IMR-90 (cell line): ENCODE results near the gene SALL4. TPM values are rescaled to one million over a fixed set of nuclear protein-coding genes. Genes with fewer than 3 reads are reported as not detected.

ENCODE experiments used
- ATAC-seq: fragments of 200-7000 bp; cut with Tn5 transposase; 2 replicates; pipeline ENCODE4 v1.9.1; 2020; ENCODE audit warnings: low read depth, mild to moderate bottlenecking, moderate library complexity
- BruUV-seq: library from RNA; stranded (reverse); fragments of 400-500 nt; replicated peaks from 2 replicates; lab custom pipeline; 2021; lab: Mats Ljungman, UMichigan
- CTCF ChIA-PET: fragments of 300-600 bp; formaldehyde crosslinking; extraction: SDS; loops from one replicate; lab custom pipeline; 2021; ENCODE audit warnings: antibody characterized with exemption; lab: Yijun Ruan, JAX
- POLR2A ChIA-PET: fragments of 300-600 bp; sonication (Branson Sonifier 250); formaldehyde crosslinking; loops from one replicate; lab custom pipeline; 2022; ENCODE audit warnings: antibody characterized with exemption; ENCODE audit not compliant: unreplicated experiment; lab: Charles Lee
- DNase-seq: peaks from one replicate; pipeline ENCODE4 v3.0.0; 2013
- H2AFZ ChIP-seq: replicated peaks from 2 replicates; pipeline ENCODE3; 2013; ENCODE audit warnings: low read length, mild to moderate bottlenecking; ENCODE audit not compliant: poor library complexity
- H2AK5ac ChIP-seq: 2 replicates; pipeline ENCODE4 v1.6.1; 2013; ENCODE audit warnings: low read depth, low read length, inconsistent platforms
- H2AK9ac ChIP-seq: replicated peaks from 2 replicates; pipeline ENCODE3; 2013; ENCODE audit warnings: mild to moderate bottlenecking, low read depth, low read length, moderate library complexity; ENCODE audit not compliant: poor library complexity
- H2BK120ac ChIP-seq: 2 replicates; pipeline ENCODE4 v1.6.1; 2013; ENCODE audit warnings: low read depth, low read length, inconsistent platforms
- H2BK15ac ChIP-seq: 3 replicates; pipeline ENCODE4 v1.6.1; 2013; ENCODE audit warnings: low read depth, low read length, inconsistent platforms
- H2BK20ac ChIP-seq: 2 replicates; pipeline ENCODE4 v1.6.1; 2013; ENCODE audit warnings: low read depth, mild to moderate bottlenecking, inconsistent platforms, low read length, moderate library complexity
- H2BK5ac ChIP-seq: 2 replicates; pipeline ENCODE4 v1.6.1; 2013; ENCODE audit warnings: mild to moderate bottlenecking, low read depth, low read length, inconsistent platforms; ENCODE audit not compliant: poor library complexity, severe bottlenecking
- H3K14ac ChIP-seq: replicated peaks from 2 replicates; pipeline ENCODE4 v1.6.1; 2013; ENCODE audit warnings: low read depth, low read length, inconsistent platforms
- H3K18ac ChIP-seq: 2 replicates; pipeline ENCODE4 v1.6.1; 2013; ENCODE audit warnings: low read depth, low read length, control low read depth
- H3K23ac ChIP-seq: 2 replicates; pipeline ENCODE4 v1.6.1; 2013; ENCODE audit warnings: low read depth, low read length, inconsistent platforms
- H3K27ac ChIP-seq: 2 replicates; pipeline ENCODE4 v1.5.1; 2013; ENCODE audit warnings: mild to moderate bottlenecking, control low read depth, low read length; ENCODE audit not compliant: insufficient read depth
- H3K27me3 ChIP-seq: 2 replicates; pipeline ENCODE4 v1.6.1; 2013; ENCODE audit warnings: low read length; ENCODE audit not compliant: control insufficient read depth, insufficient read depth
- H3K36me3 ChIP-seq: 2 replicates; pipeline ENCODE4 v1.6.1; 2013; ENCODE audit warnings: low read length, mixed read lengths; ENCODE audit not compliant: control insufficient read depth, insufficient read depth
- H3K4ac ChIP-seq: 2 replicates; pipeline ENCODE4 v1.6.1; 2013; ENCODE audit warnings: low read depth, low read length, inconsistent platforms
- H3K4me1 ChIP-seq: 2 replicates; pipeline ENCODE4 v1.6.1; 2013; ENCODE audit warnings: low read length, mixed read lengths; ENCODE audit not compliant: control insufficient read depth, insufficient read depth
- H3K4me2 ChIP-seq: 2 replicates; pipeline ENCODE4 v1.6.1; 2013; ENCODE audit warnings: low read depth, mild to moderate bottlenecking, control low read depth, low read length, moderate library complexity
- H3K4me3 ChIP-seq: 2 replicates; pipeline ENCODE4 v1.5.1; 2013; ENCODE audit warnings: low read depth, mild to moderate bottlenecking, control low read depth, low read length, moderate library complexity; ENCODE audit not compliant: insufficient read depth
- H3K56ac ChIP-seq: 2 replicates; pipeline ENCODE4 v1.6.1; 2013; ENCODE audit warnings: low read length, inconsistent platforms; ENCODE audit not compliant: insufficient read depth; ENCODE audit errors: extremely low read depth
- H3K79me1 ChIP-seq, 2 experiments: 2 replicates each; pipeline ENCODE4 v1.6.1; 2013; ENCODE audit warnings: low read length in 2 of 2, inconsistent platforms in 1 of 2, low read depth in 1 of 2
- H3K9ac ChIP-seq: 2 replicates; pipeline ENCODE4 v1.6.1; 2013; ENCODE audit warnings: low read depth, low read length, control low read depth
- H3K9me1 ChIP-seq: 2 replicates; pipeline ENCODE4 v1.6.1; 2013; ENCODE audit warnings: low read length, inconsistent platforms; ENCODE audit not compliant: insufficient read depth
- H3K9me3 ChIP-seq: 2 replicates; pipeline ENCODE4 v1.6.1; 2013; ENCODE audit warnings: low read length; ENCODE audit not compliant: control insufficient read depth, insufficient read depth
- H4K20me1 ChIP-seq: 2 replicates; pipeline ENCODE4 v1.6.1; 2013; ENCODE audit warnings: low read length, inconsistent platforms; ENCODE audit not compliant: insufficient read depth
- H4K5ac ChIP-seq: 2 replicates; pipeline ENCODE4 v1.6.1; 2013; ENCODE audit warnings: mild to moderate bottlenecking, low read depth, low read length, control low read depth
- H4K8ac ChIP-seq, 2 experiments: 2 replicates each; pipeline ENCODE4 v1.6.1; 2013; ENCODE audit warnings: low read depth in 2 of 2, low read length in 2 of 2, control low read depth in 1 of 2, inconsistent platforms in 1 of 2
- H4K91ac ChIP-seq: 2 replicates; pipeline ENCODE4 v1.6.1; 2013; ENCODE audit warnings: low read depth, low read length, inconsistent platforms; ENCODE audit not compliant: insufficient read depth
- BHLHE40 ChIP-seq: fragments of 150-350 bp; IDR thresholded peaks from 2 replicates; pipeline ENCODE4 v1.6.1; 2016; ENCODE audit warnings: mild to moderate bottlenecking, low read depth, low read length
- CTCF ChIP-seq: conservative IDR thresholded peaks from 2 replicates; pipeline ENCODE4 v1.5.1; 2012; ENCODE audit warnings: mild to moderate bottlenecking, low read depth, low read length, improper control_type of control experiment
- FOS ChIP-seq: fragments of 150-350 bp; IDR thresholded peaks from 2 replicates; pipeline ENCODE4 v1.6.1; 2016; ENCODE audit warnings: low read depth, low read length
- USF2 ChIP-seq: fragments of 150-350 bp; IDR thresholded peaks from 2 replicates; pipeline ENCODE4 v1.6.1; 2017; ENCODE audit warnings: mild to moderate bottlenecking, antibody characterized with exemption, low read length, low read depth
- WGBS, 2 experiments: methylation state at CpG; one replicate each; pipeline versions ENCODE4 v1.1.5 to v1.1.7; 2013; ENCODE audit warnings: missing lambda C conversion rate in 2 of 2; ENCODE audit not compliant: insufficient read length in 1 of 2; ENCODE audit errors: extremely low coverage in 2 of 2; 5-methylcytosine and 5-hydroxymethylcytosine counted together
- dilution Hi-C: fragments of 300-500 bp; cut with HindIII; formaldehyde crosslinking; loops from one replicate; pipeline ENCODE4 v1.14.3; 2018; ENCODE audit warnings: low sequenced_read_pairs; ENCODE audit not compliant: unreplicated experiment
- in situ Hi-C: fragments of 300-500 bp; cut with MboI; formaldehyde crosslinking; loops from 3 replicates; pipeline ENCODE4 v1.14.3; 2019; ENCODE audit warnings: low sequenced_read_pairs, inconsistent platforms, mixed read lengths
- intact Hi-C: fragments of 100-400 bp; cut with micrococcal nuclease; formaldehyde crosslinking; loops from 2 replicates; pipeline ENCODE4 v1.10.0; 2022
- polyA plus RNA-seq, 3 experiments: library from polyadenylated mRNA; depleted of rRNA; stranded (reverse); fragments of >200 nt; gene quantifications; 2 replicates each; pipeline ENCODE4 v1.2.3, GENCODE V29; 2012; ENCODE audit warnings: low replicate concordance in 1 of 3
- total RNA-seq: library from RNA; depleted of rRNA; stranded (reverse); fragments of >200 nt; gene quantifications from 2 replicates; pipeline ENCODE4 v1.2.3, GENCODE V29; 2012

SALL4 gene
- total and polyA plus RNA-seq, 2 of the 4 experiments (the other 2 are of a cell fraction): not detected

- TF ChIP-seq CTCF (no peak), FOS (peak; percentile 98)
These were observed 52.1 kb downstream of the SALL4 start (continued) for GRCh38 chr20:51750037-51750769.

DNA sequence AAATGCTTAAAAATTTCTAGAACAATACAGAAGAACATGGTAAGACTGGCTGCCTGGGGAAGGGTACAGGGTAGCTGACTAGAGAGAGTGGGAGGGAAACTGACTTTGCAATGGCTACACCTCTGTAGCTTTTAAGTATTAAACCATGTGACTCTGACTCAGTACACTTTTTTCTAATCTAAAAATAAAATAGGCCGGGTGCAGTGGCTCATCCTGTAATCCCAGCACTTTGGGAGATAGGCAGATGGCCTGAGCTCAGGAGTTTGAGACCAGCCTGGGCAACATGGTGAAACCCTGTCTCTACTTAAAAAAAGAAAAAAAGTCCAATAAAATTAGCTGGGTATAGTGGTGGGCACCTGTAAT lies 52.7 kb downstream of the SALL4 start:
- 0 out of 2 replicates have a peak, but pooled peaks cover 6% of the 10 kb centered on the region for H4K20me1 ChIP-seq
- no peak overlapping the region for H2AK9ac ChIP-seq
- H4K5ac ChIP-seq: no peak overlapping the region
- no peak overlapping the region for H3K9ac ChIP-seq
- H2AFZ ChIP-seq: no peak overlapping the region
- H2BK120ac ChIP-seq: peak overlapping the region; percentile 94
- no peak overlapping the region for H3K27ac ChIP-seq
- H3K18ac ChIP-seq: no peak overlapping the region
- no peak overlapping the region for H3K14ac ChIP-seq
- dilution Hi-C loops: no loop called here
- H2AK5ac ChIP-seq: no peak overlapping the region
- TF ChIP-seq USF2 (peak; percentile 62), BHLHE40 (no peak)
- H4K8ac ChIP-seq: no peak overlapping the region
- no peaks in the 10 kb centered on the region for H3K9me3 ChIP-seq
- H3K4me3 ChIP-seq: no peak overlapping the region
- no peak overlapping the region for H3K4me2 ChIP-seq
- ChIA-PET POLR2A (interaction anchor here (0.6 kb wide), 1 partner anchor 26 kb away, joined by 3 read pairs; no protein-coding TSS in a partner anchor), CTCF (interaction anchor here (1.0 to 1.5 kb wide), 2 partner anchors 11 to 49 kb away, joined by 4 read pairs; no protein-coding TSS in a partner anchor)
- intact Hi-C loops: no loop called here
- H3K4me1 ChIP-seq: peaks cover 13% of the 10 kb centered on the region
- no TSS peak for BruUV-seq
- no CpG with 5 or more reads among the region's 1 CpG for WGBS, 2 experiments
- no peaks in the 10 kb centered on the region for H3K36me3 ChIP-seq
- peak overlapping the region; percentile 91; the same call in 1 of the 2 replicates for H3K4ac ChIP-seq
- H3K27me3 ChIP-seq: no peaks in the 10 kb centered on the region
- H2BK20ac ChIP-seq: no peak overlapping the region
- ATAC-seq (peak; percentile 40), DNase-seq (peak; percentile 79)
- peak overlapping the region; percentile 40 for H2BK5ac ChIP-seq
- no peak overlapping the region; the same call in 1 of the 2 replicates for H4K91ac ChIP-seq
- in situ Hi-C loops: loop anchor here (25.0 kb wide), 1 partner anchor 762 kb away; no protein-coding TSS in a partner anchor
- H3K23ac ChIP-seq: no peak overlapping the region
- H3K9me1 ChIP-seq: peaks cover 19% of the 10 kb centered on the region
- H2BK15ac ChIP-seq: no peak overlapping the region
- H3K79me1 ChIP-seq: peaks cover 14 to 74% of the 10 kb centered on the region in 2 experiments; a peak in 3 of 4 replicates
- no peak overlapping the region for H3K56ac ChIP-seq
